NCI-H69 (cell line): ENCODE results near the gene HASPIN.
"Not testable (repeated sequence)": the region's sequence is repeated elsewhere in the genome, so short reads cannot be mapped to it uniquely, and the experiment has no call there.

ENCODE experiments used
- DNase-seq: peaks from one replicate; lab custom pipeline; 2025; lab: John Stamatoyannopoulos, UW

Gene HASPIN

GRCh38 chr17:3695723-3696411 lies 27.8 kb upstream of the HASPIN start, which contains the start of gene P2RX5:
Gene P2RX5, minus strand, starts transcription at chr17:3696155. Its CDS starts 150 bp downstream, at chr17:3696005.
- peak; percentile 38 for DNase-seq

- DNase-seq: no peak
These were observed 26.6 kb upstream of the HASPIN start for GRCh38 chr17:3697103-3697476.

GRCh38 chr17:3698139-3698538 lies 25.6 kb upstream of the HASPIN start:
- no peak for DNase-seq

- no peak for DNase-seq
These were observed 23.8 kb upstream of the HASPIN start for GRCh38 chr17:3699951-3700350.

GRCh38 chr17:3702041-3702539 lies 21.6 kb upstream of the HASPIN start:
- DNase-seq: not testable (repeated sequence)

- no peak for DNase-seq
These were observed 18.6 kb upstream of the HASPIN start for GRCh38 chr17:3704931-3705717.

GRCh38 chr17:3705718-3705984 lies 18.1 kb upstream of the HASPIN start:
- DNase-seq: not testable (repeated sequence)

GRCh38 chr17:3708366-3708765 lies 15.3 kb upstream of the HASPIN start:
- DNase-seq: peak; percentile 5

GRCh38 chr17:3710951-3711383 lies 12.7 kb upstream of the HASPIN start:
- no peak for DNase-seq

- no peak for DNase-seq
These were observed 10.8 kb upstream of the HASPIN start for GRCh38 chr17:3712811-3713463.

GRCh38 chr17:3715296-3715695 lies 8.4 kb upstream of the HASPIN start:
- DNase-seq: no peak

GRCh38 chr17:3718201-3718600 lies 5.5 kb upstream of the HASPIN start:
- no peak for DNase-seq

GRCh38 chr17:3719265-3719664 lies 4.4 kb upstream of the HASPIN start:
- DNase-seq: no peak

GRCh38 chr17:3722716-3723115 lies 987 bp upstream of the HASPIN start:
- DNase-seq: no peak

GRCh38 chr17:3723188-3723555 lies 531 bp upstream of the HASPIN start:
- no peak for DNase-seq

GRCh38 chr17:3724378-3725077 lies 825 bp downstream of the HASPIN start:
- no peak for DNase-seq

GRCh38 chr17:3727041-3727440 lies 3.3 kb downstream of the HASPIN start:
- DNase-seq: no peak

- DNase-seq: not testable (repeated sequence)
These were observed 4.4 kb downstream of the HASPIN start for GRCh38 chr17:3728099-3728498.

- no peak for DNase-seq
These were observed 6.2 kb downstream of the HASPIN start for GRCh38 chr17:3729881-3730280.

GRCh38 chr17:3730881-3731429 lies 7.3 kb downstream of the HASPIN start:
- no peak for DNase-seq

GRCh38 chr17:3732210-3732621 lies 8.5 kb downstream of the HASPIN start:
- no peak for DNase-seq

GRCh38 chr17:3734911-3735276 lies 11.2 kb downstream of the HASPIN start:
- DNase-seq: not testable (repeated sequence)
